K562 (cell line): ENCODE results near the gene CRYBA4. TPM values are rescaled to one million over a fixed set of nuclear protein-coding genes. Genes with fewer than 3 reads are reported as not detected.

Experiments used
- ATAC-seq: fragments of 200-7000 bp; cut with Tn5 transposase; 3 replicates; pipeline ENCODE4 v1.9.1; 2020; ENCODE audit warnings: moderate library complexity
- BruUV-seq: library from RNA; stranded (reverse); fragments of 400-500 nt; replicated peaks from 2 replicates; lab custom pipeline; 2021; lab: Mats Ljungman, UMichigan
- CTCF ChIA-PET: fragments of 300-600 bp; formaldehyde crosslinking; extraction: SDS; loops from one replicate; lab custom pipeline; 2021; ENCODE audit warnings: low intra/inter-chr PET ratio; lab: Yijun Ruan, JAX
- POLR2A ChIA-PET: fragments of 300-600, 350-650 bp; sonication (Branson Sonifier 250); formaldehyde crosslinking; extraction: SDS; loops from one replicate; lab custom pipeline; 2021; ENCODE audit warnings: antibody characterized with exemption, inconsistent platforms; lab: Yijun Ruan, JAX
- DNase-seq, 4 experiments: peaks; one replicate each; pipeline versions ENCODE4 v3.0.0 to v3.0.0-alpha.2; 2011 to 2018; ENCODE audit warnings: low spot score in 3 of 4, mixed read lengths in 3 of 4; ENCODE audit errors: extremely low read depth in 1 of 4
- FAIRE-seq: peaks from 2 replicates; lab custom pipeline; 2011; peaks lifted over from hg19 to GRCh38; lab: Jason Lieb, UNC
- H2AFZ ChIP-seq: 2 replicates; pipeline ENCODE4 v1.6.0; 2011; ENCODE audit warnings: low read depth, low read length, control low read depth, inconsistent platforms
- H3K27ac ChIP-seq: fragments of 200-600 bp; 3 replicates; pipeline ENCODE4 v1.8.0; 2011; ENCODE audit warnings: low read depth, mild to moderate bottlenecking, control low read depth, inconsistent platforms, low read length, moderate library complexity, mixed read lengths; ENCODE audit errors: extremely low read depth
- H3K27me3 ChIP-seq, 2 experiments: fragments of 300-600 bp in 1 of 2; 2 replicates in 1 of 2; 3 replicates in 1 of 2; pipeline versions ENCODE4 v1.6.0 to v1.8.0; 2011; ENCODE audit warnings: inconsistent platforms in 2 of 2, low read length in 2 of 2, mild to moderate bottlenecking in 1 of 2, mixed read lengths in 1 of 2, moderate library complexity in 1 of 2; ENCODE audit not compliant: control insufficient read depth in 2 of 2, insufficient read depth in 2 of 2
- H3K36me3 ChIP-seq: fragments of 300-600 bp; 3 replicates; pipeline ENCODE4 v1.8.0; 2011; ENCODE audit warnings: mild to moderate bottlenecking, low read length, inconsistent platforms; ENCODE audit not compliant: control insufficient read depth, insufficient read depth
- H3K4me1 ChIP-seq, 2 experiments: fragments of 200-600 bp in 1 of 2; replicated peaks in 1 of 2; 2 replicates in 1 of 2; 3 replicates in 1 of 2; pipeline versions ENCODE4 v1.5.1 to v1.8.0; 2011; ENCODE audit warnings: inconsistent platforms in 2 of 2, low read length in 2 of 2, mild to moderate bottlenecking in 1 of 2, mixed read lengths in 1 of 2, moderate library complexity in 1 of 2; ENCODE audit not compliant: control insufficient read depth in 2 of 2, insufficient read depth in 2 of 2
- H3K4me2 ChIP-seq: 2 replicates; pipeline ENCODE4 v1.6.1; 2011; ENCODE audit warnings: low read length, control low read depth, inconsistent platforms, mixed read lengths; ENCODE audit not compliant: insufficient read depth
- H3K4me3 ChIP-seq: fragments of 200-600 bp; sonication (generic), shearing (Covaris generic); 2 replicates; pipeline ENCODE4 v1.5.1; 2016; ENCODE audit warnings: control low read depth, inconsistent platforms
- H3K79me2 ChIP-seq: fragments of 200-600 bp; 3 replicates; pipeline ENCODE4 v1.8.0; 2011; ENCODE audit warnings: low read length, inconsistent platforms; ENCODE audit not compliant: control insufficient read depth, insufficient read depth
- H3K9ac ChIP-seq, 2 experiments: 2 replicates each; pipeline versions ENCODE4 v1.6.0 to v1.6.1; 2011; ENCODE audit warnings: low read depth in 2 of 2, low read length in 2 of 2, control low read depth in 1 of 2, inconsistent platforms in 1 of 2, mild to moderate bottlenecking in 1 of 2, mixed read lengths in 1 of 2; ENCODE audit not compliant: insufficient read depth in 1 of 2
- H3K9me1 ChIP-seq: one replicate; pipeline ENCODE4 v1.6.0; 2011; ENCODE audit warnings: inconsistent platforms, mild to moderate bottlenecking, low read length, moderate library complexity; ENCODE audit not compliant: control insufficient read depth, insufficient read depth
- H3K9me3 ChIP-seq: replicated peaks from 2 replicates; pipeline ENCODE4 v1.5.1; 2011; ENCODE audit warnings: low read depth, low read length, inconsistent platforms; ENCODE audit not compliant: control insufficient read depth, insufficient read depth
- H4K20me1 ChIP-seq: replicated peaks from 2 replicates; pipeline ENCODE4 v1.6.1; 2011; ENCODE audit warnings: low read length, inconsistent platforms, mixed read lengths; ENCODE audit not compliant: control insufficient read depth, insufficient read depth
- CBX8 ChIP-seq: fragments of 200-600 bp; sonication (generic); IDR thresholded peaks from 2 replicates; pipeline ENCODE4 v1.6.1; 2012; ENCODE audit warnings: borderline replicate concordance, mixed run types, low read depth, mild to moderate bottlenecking, moderate library complexity, mixed read lengths, low read length, control low read depth, inconsistent platforms; ENCODE audit not compliant: poor library complexity, severe bottlenecking; ENCODE audit errors: extremely low read depth
- KAT8 ChIP-seq: fragments of 450-650 bp; IDR thresholded peaks from 2 replicates; pipeline ENCODE4 v1.6.1; 2016; ENCODE audit warnings: low read depth, mild to moderate bottlenecking
- KDM2B ChIP-seq: fragments of 250-450 bp; sonication (Bioruptor Pico); IDR thresholded peaks from 2 replicates; pipeline ENCODE4 v1.8.0; 2021; ENCODE audit warnings: mild to moderate bottlenecking, moderate library complexity
- NFIC ChIP-seq: fragments of 450-650 bp; IDR thresholded peaks from 2 replicates; pipeline ENCODE4 v1.6.1; 2017; ENCODE audit warnings: mild to moderate bottlenecking, inconsistent platforms
- SRSF1 ChIP-seq: fragments of 200-400 bp; formaldehyde crosslinking; IDR thresholded peaks from 2 replicates; pipeline ENCODE4 v1.6.1; 2017; ENCODE audit warnings: mild to moderate bottlenecking, low read depth, low read length, moderate library complexity
- XRCC3 ChIP-seq: fragments of 450-650 bp; IDR thresholded peaks from 2 replicates; pipeline ENCODE4 v1.6.1; 2017; ENCODE audit warnings: mild to moderate bottlenecking, moderate library complexity
- WGBS: fragments of 100-300 bp; shearing (Covaris generic); methylation state at CpG from one replicate; pipeline ENCODE4 v1.1.6; 2016; ENCODE audit warnings: low coverage, mixed read lengths; ENCODE audit not compliant: insufficient coverage; ENCODE audit errors: missing lambda C conversion rate; 5-methylcytosine and 5-hydroxymethylcytosine counted together
- in situ Hi-C: fragments of 300-500 bp; cut with MboI; formaldehyde crosslinking; loops from 4 replicates; pipeline ENCODE4 v1.15.0; 2018; ENCODE audit warnings: inconsistent platforms, mixed read lengths
- intact Hi-C: fragments of 100-400 bp; cut with micrococcal nuclease; formaldehyde crosslinking; loops from 2 replicates; pipeline ENCODE4 v1.14.2; 2022
- polyA plus RNA-seq, 8 experiments: library from polyadenylated mRNA; depleted of rRNA in 4 of 8; stranded (reverse) in 5 of 8; unstranded in 3 of 8; fragments of >200 nt; fragmentation: Nextera tagmentation in 2 of 8; fragmentation: Illumina TruSeq in 1 of 8; extraction: Ambion mirVana in 2 of 8; extraction: Trizol in 1 of 8; gene quantifications; 2 replicates each; pipeline versions ENCODE4 v1.2.1 to v1.2.3, GENCODE V29; 2011 to 2014; ENCODE audit warnings: inconsistent platforms in 1 of 8, missing spikeins in 1 of 8
- total RNA-seq, 7 experiments: library from RNA; depleted of rRNA in 6 of 7; stranded (reverse); fragments of >200 nt in 6 of 7; fragmentation: Illumina TruSeq in 2 of 7; extraction: Trizol in 2 of 7; gene quantifications; 2 replicates each; pipeline versions ENCODE4 v1.2.1 to v1.2.3, GENCODE V29; 2011 to 2021; ENCODE audit warnings: low replicate concordance in 1 of 7
- TF ChIP-seq, protein P1 (sequence below), 3 experiments: IDR thresholded peaks in 2 of 3; conservative IDR thresholded peaks in 1 of 3; 2 replicates each; pipeline ENCODE4 v1.5.1; 2011 to 2012; ENCODE audit warnings: low read length in 3 of 3, mild to moderate bottlenecking in 3 of 3, control low read depth in 2 of 3, improper control_type of control experiment in 1 of 3, inconsistent platforms in 1 of 3, low read depth in 1 of 3, mixed read lengths in 1 of 3, moderate library complexity in 1 of 3; ENCODE audit not compliant: insufficient read depth in 2 of 3
- TF ChIP-seq, protein P2 (sequence below): fragments of 450-650 bp; IDR thresholded peaks from 2 replicates; pipeline ENCODE4 v1.6.1; 2018; ENCODE audit warnings: mild to moderate bottlenecking, low read depth; ENCODE audit not compliant: partially characterized antibody
- TF ChIP-seq, protein P3 (sequence below): fragments of 250-450 bp; sonication (Bioruptor Pico); IDR thresholded peaks from 2 replicates; pipeline ENCODE4 v1.5.0; 2021
- TF ChIP-seq, protein P4 (sequence below), 2 experiments: fragments of 450-650 bp; IDR thresholded peaks; 2 replicates each; pipeline ENCODE4 v1.6.1; 2018; ENCODE audit warnings: mild to moderate bottlenecking in 2 of 2, low read depth in 1 of 2; ENCODE audit not compliant: partially characterized antibody in 2 of 2
- TF ChIP-seq, protein P5 (sequence below): fragments of 450-650 bp; IDR thresholded peaks from 2 replicates; pipeline ENCODE4 v1.6.1; 2016; ENCODE audit warnings: missing biosample characterization, missing genetic modification characterization

Gene CRYBA4
- total and polyA plus RNA-seq, 9 of the 15 experiments (the other 6 are each of a cell fraction or from before 2014, with no cell fraction given), result 0.59 to 3.3 (median 1.6) TPM

DNA sequence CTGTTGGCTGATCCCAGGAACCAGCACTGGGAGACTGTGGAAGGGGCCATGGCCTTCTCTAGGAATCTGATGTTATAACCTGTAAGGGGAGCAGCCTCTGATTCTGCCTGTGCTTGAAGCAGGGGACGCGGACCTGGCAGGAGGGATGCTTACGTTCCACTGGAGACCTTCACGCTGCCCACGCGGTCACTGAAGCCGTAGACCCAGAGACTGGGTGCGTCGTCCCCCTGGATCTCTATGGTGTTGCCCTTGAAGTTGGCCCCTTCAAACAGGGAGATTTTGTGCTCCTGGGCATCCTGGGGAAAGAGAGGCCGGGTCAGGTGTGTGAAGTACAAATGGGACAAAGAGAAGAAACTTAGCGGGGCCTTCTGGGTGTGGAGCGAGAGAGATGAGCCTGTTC lies 20.0 kb upstream of the CRYBA4 start (continued):
- TF ChIP-seq, protein P1, sequence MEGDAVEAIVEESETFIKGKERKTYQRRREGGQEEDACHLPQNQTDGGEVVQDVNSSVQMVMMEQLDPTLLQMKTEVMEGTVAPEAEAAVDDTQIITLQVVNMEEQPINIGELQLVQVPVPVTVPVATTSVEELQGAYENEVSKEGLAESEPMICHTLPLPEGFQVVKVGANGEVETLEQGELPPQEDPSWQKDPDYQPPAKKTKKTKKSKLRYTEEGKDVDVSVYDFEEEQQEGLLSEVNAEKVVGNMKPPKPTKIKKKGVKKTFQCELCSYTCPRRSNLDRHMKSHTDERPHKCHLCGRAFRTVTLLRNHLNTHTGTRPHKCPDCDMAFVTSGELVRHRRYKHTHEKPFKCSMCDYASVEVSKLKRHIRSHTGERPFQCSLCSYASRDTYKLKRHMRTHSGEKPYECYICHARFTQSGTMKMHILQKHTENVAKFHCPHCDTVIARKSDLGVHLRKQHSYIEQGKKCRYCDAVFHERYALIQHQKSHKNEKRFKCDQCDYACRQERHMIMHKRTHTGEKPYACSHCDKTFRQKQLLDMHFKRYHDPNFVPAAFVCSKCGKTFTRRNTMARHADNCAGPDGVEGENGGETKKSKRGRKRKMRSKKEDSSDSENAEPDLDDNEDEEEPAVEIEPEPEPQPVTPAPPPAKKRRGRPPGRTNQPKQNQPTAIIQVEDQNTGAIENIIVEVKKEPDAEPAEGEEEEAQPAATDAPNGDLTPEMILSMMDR (IDR thresholded peaks at IDR 0.05 in 2 of 3, conservative IDR thresholded peaks at IDR 0.05 in 1 of 3; ENCODE audit: insufficient read depth in 2 of 3, low read depth in 1 of 3, low read length in 3 of 3), result no peak
- TF ChIP-seq, protein P2, sequence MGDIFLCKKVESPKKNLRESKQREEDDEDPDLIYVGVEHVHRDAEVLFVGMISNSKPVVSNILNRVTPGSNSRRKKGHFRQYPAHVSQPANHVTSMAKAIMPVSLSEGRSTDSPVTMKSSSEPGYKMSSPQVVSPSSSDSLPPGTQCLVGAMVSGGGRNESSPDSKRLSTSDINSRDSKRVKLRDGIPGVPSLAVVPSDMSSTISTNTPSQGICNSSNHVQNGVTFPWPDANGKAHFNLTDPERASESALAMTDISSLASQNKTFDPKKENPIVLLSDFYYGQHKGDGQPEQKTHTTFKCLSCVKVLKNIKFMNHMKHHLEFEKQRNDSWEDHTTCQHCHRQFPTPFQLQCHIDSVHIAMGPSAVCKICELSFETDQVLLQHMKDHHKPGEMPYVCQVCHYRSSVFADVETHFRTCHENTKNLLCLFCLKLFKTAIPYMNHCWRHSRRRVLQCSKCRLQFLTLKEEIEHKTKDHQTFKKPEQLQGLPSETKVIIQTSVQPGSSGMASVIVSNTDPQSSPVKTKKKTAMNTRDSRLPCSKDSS, result no peak
- TF ChIP-seq, protein P3, sequence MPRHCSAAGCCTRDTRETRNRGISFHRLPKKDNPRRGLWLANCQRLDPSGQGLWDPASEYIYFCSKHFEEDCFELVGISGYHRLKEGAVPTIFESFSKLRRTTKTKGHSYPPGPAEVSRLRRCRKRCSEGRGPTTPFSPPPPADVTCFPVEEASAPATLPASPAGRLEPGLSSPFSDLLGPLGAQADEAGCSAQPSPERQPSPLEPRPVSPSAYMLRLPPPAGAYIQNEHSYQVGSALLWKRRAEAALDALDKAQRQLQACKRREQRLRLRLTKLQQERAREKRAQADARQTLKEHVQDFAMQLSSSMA, result no peak
- no peak for TF ChIP-seq CBX8
- no peak for TF ChIP-seq KAT8

DNA sequence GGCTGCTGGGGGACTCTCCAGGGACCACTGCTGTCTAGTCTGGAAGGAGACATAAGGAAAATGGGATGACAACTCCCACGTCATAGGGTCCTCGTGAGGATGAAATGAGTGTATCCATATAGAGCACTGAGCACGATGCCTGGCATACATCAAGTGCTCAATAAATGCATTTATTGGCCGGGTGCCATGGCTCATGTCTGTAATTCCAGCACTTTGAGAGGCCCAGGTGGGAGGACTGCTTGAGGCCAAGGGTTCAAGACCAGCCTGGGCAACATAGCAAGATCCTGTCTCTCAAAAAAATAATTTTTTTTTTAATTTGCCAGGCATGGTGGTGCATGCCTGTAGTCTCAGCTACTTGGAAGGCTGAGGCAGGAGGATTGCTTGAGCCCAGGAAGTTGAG lies 19.6 kb upstream of the CRYBA4 start:
- Histone ChIP-seq H3K27ac (no peak overlapping the region), H3K36me3 (no peaks in the 10 kb centered on the region), H3K79me2 (no peaks in the 10 kb centered on the region), H3K9me1 (no peaks in the 10 kb centered on the region), H3K9me3 (no peaks in the 10 kb centered on the region), H3K4me3 (no peak overlapping the region), H3K27me3 (no peaks in the 10 kb centered on the region), H3K9ac (no peak overlapping the region), H2AFZ (no peak overlapping the region), H3K4me1 (peaks cover under 1 to 8% of the 10 kb centered on the region in 2 experiments; a peak in 3 of 5 replicates), H3K4me2 (no peak overlapping the region), H4K20me1 (no peaks in the 10 kb centered on the region)
- in situ Hi-C loops, result no loop called here
- intact Hi-C loops, result no loop called here
- ATAC-seq, result no peak
- no peak for FAIRE-seq
- POLR2A ChIA-PET, result no interaction called here
- no TSS peak for BruUV-seq
- CTCF ChIA-PET, result no interaction called here
- 64% methylated on average over 4 of the region's 4 CpGs for WGBS
- DNase-seq, result no peak
- TF ChIP-seq, protein P4, sequence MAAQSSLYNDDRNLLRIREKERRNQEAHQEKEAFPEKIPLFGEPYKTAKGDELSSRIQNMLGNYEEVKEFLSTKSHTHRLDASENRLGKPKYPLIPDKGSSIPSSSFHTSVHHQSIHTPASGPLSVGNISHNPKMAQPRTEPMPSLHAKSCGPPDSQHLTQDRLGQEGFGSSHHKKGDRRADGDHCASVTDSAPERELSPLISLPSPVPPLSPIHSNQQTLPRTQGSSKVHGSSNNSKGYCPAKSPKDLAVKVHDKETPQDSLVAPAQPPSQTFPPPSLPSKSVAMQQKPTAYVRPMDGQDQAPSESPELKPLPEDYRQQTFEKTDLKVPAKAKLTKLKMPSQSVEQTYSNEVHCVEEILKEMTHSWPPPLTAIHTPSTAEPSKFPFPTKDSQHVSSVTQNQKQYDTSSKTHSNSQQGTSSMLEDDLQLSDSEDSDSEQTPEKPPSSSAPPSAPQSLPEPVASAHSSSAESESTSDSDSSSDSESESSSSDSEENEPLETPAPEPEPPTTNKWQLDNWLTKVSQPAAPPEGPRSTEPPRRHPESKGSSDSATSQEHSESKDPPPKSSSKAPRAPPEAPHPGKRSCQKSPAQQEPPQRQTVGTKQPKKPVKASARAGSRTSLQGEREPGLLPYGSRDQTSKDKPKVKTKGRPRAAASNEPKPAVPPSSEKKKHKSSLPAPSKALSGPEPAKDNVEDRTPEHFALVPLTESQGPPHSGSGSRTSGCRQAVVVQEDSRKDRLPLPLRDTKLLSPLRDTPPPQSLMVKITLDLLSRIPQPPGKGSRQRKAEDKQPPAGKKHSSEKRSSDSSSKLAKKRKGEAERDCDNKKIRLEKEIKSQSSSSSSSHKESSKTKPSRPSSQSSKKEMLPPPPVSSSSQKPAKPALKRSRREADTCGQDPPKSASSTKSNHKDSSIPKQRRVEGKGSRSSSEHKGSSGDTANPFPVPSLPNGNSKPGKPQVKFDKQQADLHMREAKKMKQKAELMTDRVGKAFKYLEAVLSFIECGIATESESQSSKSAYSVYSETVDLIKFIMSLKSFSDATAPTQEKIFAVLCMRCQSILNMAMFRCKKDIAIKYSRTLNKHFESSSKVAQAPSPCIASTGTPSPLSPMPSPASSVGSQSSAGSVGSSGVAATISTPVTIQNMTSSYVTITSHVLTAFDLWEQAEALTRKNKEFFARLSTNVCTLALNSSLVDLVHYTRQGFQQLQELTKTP (IDR thresholded peaks at IDR 0.05; ENCODE audit: low read depth in 1 of 2, partially characterized antibody in 2 of 2), result no peak
- TF ChIP-seq NFIC, result peak; percentile 63
- TF ChIP-seq XRCC3, result no peak
- TF ChIP-seq KDM2B (CRISPR knock-in tag), result no peak
- TF ChIP-seq, protein P5, sequence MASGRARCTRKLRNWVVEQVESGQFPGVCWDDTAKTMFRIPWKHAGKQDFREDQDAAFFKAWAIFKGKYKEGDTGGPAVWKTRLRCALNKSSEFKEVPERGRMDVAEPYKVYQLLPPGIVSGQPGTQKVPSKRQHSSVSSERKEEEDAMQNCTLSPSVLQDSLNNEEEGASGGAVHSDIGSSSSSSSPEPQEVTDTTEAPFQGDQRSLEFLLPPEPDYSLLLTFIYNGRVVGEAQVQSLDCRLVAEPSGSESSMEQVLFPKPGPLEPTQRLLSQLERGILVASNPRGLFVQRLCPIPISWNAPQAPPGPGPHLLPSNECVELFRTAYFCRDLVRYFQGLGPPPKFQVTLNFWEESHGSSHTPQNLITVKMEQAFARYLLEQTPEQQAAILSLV (tag), result no peak
- TF ChIP-seq SRSF1, result no peak
